ENCODE measurements around the gene MBTD1.

DNA sequence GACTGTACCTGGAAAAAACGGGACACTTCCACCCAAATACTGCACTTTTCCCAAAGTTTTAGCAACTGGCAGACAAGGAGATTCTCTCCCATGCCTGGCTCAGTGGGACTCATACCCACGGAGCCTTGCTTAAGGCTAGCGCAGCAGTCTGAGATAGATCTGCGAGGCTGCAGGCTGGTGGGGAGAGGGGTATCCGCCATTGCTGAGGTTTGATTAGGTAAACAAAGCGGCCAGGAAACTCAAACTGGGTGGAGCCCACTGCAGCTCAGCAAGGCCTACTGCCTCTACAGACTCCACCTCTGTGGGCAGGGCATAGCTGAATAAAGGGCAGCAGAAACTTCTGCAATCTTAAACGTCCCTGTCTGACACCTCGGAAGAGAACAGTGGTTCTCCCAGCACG lies 45.3 kb upstream of the MBTD1 start:
- TF ChIP-seq NFYB (CRISPR knock-in tag; conservative IDR thresholded peaks at IDR 0.05; ENCODE audit: low read depth) (no peak), ERG (CRISPR knock-in tag; IDR thresholded peaks at IDR 0.05) (no peak)
- TF ChIP-seq, protein P1, sequence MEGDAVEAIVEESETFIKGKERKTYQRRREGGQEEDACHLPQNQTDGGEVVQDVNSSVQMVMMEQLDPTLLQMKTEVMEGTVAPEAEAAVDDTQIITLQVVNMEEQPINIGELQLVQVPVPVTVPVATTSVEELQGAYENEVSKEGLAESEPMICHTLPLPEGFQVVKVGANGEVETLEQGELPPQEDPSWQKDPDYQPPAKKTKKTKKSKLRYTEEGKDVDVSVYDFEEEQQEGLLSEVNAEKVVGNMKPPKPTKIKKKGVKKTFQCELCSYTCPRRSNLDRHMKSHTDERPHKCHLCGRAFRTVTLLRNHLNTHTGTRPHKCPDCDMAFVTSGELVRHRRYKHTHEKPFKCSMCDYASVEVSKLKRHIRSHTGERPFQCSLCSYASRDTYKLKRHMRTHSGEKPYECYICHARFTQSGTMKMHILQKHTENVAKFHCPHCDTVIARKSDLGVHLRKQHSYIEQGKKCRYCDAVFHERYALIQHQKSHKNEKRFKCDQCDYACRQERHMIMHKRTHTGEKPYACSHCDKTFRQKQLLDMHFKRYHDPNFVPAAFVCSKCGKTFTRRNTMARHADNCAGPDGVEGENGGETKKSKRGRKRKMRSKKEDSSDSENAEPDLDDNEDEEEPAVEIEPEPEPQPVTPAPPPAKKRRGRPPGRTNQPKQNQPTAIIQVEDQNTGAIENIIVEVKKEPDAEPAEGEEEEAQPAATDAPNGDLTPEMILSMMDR (IDR thresholded peaks at IDR 0.05) = no peak
- TF ChIP-seq, protein P2, sequence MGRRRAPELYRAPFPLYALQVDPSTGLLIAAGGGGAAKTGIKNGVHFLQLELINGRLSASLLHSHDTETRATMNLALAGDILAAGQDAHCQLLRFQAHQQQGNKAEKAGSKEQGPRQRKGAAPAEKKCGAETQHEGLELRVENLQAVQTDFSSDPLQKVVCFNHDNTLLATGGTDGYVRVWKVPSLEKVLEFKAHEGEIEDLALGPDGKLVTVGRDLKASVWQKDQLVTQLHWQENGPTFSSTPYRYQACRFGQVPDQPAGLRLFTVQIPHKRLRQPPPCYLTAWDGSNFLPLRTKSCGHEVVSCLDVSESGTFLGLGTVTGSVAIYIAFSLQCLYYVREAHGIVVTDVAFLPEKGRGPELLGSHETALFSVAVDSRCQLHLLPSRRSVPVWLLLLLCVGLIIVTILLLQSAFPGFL (CRISPR knock-in tag; IDR thresholded peaks at IDR 0.05; ENCODE audit: borderline replicate concordance) = no peak

Measured in WTC11 (cell line).